ENCODE results near the gene PIGN. TPM values are rescaled to one million over a fixed set of nuclear protein-coding genes. Genes with fewer than 3 reads are reported as not detected.

The PIGN gene
- total and polyA plus RNA-seq, 2 of the 8 experiments (the other 6 are each of a cell fraction or from before 2014, with no cell fraction given), result 20.9 to 26.3 TPM

DNA sequence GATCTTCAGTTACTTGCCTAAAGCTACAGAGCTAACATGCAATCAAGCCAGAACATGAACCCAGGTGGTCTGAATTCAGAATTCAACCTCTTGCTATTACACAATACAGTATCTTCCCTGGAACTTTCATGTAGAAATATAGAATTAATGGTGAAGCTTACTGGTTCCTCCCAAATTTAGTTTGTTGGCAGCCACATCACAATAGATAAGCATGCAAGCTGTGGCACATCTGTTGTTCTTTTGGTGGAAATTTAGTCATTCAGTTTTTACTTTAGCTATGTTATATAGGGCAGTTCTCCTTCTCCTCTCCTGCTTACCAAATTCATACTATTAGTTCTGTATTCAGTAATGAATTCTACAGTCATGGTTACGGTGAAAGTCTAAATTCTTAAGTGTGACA is 193.0 kb downstream of the PIGN start (continued):
- TF ChIP-seq YY1 (IDR thresholded peaks at IDR 0.05; ENCODE audit: low read depth, low read length) (no peak), SRF (IDR thresholded peaks at IDR 0.05; ENCODE audit: low read depth, low read length) (no peak)

Data from H1 (cell line).